ENCODE results near the gene NADK. TPM values are rescaled to one million over a fixed set of nuclear protein-coding genes. Genes with fewer than 3 reads are reported as not detected.

The NADK gene
- total and polyA plus RNA-seq, 2 of the 13 experiments (the other 11 are each of a cell fraction or from before 2014, with no cell fraction given), result 56.6 to 60.1 TPM

DNA sequence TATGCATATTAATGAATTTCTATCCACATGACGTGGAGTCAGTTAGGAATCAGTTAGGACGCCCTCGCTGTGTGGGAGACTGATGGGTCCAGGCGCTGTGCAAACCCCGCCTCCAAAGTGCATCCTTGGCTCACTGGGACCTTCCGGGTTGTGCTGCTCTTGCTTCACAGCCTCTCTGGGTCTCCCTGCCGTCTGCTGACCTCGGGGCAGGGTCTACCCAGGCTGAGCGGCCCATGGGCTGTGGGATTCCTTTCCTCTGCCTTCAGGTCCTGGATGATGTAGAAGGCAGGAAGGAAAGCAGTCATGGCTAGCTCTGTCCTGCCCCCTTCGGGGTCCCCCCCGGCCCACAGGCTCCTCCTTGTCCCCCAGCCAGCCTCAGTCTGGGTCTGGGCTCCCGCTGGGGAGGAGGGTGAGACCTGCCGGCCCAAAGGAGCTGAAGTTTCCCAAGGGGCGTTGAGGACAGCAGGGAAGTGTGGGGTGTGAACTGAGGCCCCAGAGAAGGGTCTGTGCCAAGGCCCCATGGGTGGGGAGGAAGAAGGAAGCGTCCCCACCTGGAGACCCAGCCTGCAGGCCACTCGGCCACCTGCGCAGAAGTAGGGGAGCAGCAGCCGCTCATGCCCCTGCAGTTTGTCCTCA lies 29.5 kb downstream of the NADK start (continued):
- TF ChIP-seq, protein P1, sequence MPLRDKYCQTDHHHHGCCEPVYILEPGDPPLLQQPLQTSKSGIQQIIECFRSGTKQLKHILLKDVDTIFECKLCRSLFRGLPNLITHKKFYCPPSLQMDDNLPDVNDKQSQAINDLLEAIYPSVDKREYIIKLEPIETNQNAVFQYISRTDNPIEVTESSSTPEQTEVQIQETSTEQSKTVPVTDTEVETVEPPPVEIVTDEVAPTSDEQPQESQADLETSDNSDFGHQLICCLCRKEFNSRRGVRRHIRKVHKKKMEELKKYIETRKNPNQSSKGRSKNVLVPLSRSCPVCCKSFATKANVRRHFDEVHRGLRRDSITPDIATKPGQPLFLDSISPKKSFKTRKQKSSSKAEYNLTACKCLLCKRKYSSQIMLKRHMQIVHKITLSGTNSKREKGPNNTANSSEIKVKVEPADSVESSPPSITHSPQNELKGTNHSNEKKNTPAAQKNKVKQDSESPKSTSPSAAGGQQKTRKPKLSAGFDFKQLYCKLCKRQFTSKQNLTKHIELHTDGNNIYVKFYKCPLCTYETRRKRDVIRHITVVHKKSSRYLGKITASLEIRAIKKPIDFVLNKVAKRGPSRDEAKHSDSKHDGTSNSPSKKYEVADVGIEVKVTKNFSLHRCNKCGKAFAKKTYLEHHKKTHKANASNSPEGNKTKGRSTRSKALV (CRISPR knock-in tag; IDR thresholded peaks at IDR 0.05), result no peak
- TF ChIP-seq ZNF121 (CRISPR knock-in tag; IDR thresholded peaks at IDR 0.05) (no peak), ZSCAN25 (CRISPR knock-in tag; IDR thresholded peaks at IDR 0.05) (no peak), ZNF317 (CRISPR knock-in tag; IDR thresholded peaks at IDR 0.05) (0 out of 2 replicates have a peak, but pooled peaks have one; percentile 33), RARA (CRISPR knock-in tag; IDR thresholded peaks at IDR 0.05) (peak; percentile 62), ZNF441 (CRISPR knock-in tag; IDR thresholded peaks at IDR 0.05; ENCODE audit: borderline replicate concordance) (0 out of 2 replicates have a peak, but pooled peaks have one; percentile 25), POGZ (CRISPR knock-in tag; IDR thresholded peaks at IDR 0.05) (no peak), ZNF598 (CRISPR knock-in tag; IDR thresholded peaks at IDR 0.05; ENCODE audit: borderline replicate concordance) (no peak), KDM2A (CRISPR knock-in tag; IDR thresholded peaks at IDR 0.05; ENCODE audit: borderline replicate concordance, low read depth) (0 out of 2 replicates have a peak, but pooled peaks have one; percentile 28), NR2C2 (CRISPR knock-in tag; IDR thresholded peaks at IDR 0.05; ENCODE audit: borderline replicate concordance) (no peak)
- TF ChIP-seq, protein P2, sequence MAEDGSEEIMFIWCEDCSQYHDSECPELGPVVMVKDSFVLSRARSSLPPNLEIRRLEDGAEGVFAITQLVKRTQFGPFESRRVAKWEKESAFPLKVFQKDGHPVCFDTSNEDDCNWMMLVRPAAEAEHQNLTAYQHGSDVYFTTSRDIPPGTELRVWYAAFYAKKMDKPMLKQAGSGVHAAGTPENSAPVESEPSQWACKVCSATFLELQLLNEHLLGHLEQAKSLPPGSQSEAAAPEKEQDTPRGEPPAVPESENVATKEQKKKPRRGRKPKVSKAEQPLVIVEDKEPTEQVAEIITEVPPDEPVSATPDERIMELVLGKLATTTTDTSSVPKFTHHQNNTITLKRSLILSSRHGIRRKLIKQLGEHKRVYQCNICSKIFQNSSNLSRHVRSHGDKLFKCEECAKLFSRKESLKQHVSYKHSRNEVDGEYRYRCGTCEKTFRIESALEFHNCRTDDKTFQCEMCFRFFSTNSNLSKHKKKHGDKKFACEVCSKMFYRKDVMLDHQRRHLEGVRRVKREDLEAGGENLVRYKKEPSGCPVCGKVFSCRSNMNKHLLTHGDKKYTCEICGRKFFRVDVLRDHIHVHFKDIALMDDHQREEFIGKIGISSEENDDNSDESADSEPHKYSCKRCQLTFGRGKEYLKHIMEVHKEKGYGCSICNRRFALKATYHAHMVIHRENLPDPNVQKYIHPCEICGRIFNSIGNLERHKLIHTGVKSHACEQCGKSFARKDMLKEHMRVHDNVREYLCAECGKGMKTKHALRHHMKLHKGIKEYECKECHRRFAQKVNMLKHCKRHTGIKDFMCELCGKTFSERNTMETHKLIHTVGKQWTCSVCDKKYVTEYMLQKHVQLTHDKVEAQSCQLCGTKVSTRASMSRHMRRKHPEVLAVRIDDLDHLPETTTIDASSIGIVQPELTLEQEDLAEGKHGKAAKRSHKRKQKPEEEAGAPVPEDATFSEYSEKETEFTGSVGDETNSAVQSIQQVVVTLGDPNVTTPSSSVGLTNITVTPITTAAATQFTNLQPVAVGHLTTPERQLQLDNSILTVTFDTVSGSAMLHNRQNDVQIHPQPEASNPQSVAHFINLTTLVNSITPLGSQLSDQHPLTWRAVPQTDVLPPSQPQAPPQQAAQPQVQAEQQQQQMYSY (CRISPR knock-in tag; IDR thresholded peaks at IDR 0.05), result no peak
- TF ChIP-seq, protein P3, sequence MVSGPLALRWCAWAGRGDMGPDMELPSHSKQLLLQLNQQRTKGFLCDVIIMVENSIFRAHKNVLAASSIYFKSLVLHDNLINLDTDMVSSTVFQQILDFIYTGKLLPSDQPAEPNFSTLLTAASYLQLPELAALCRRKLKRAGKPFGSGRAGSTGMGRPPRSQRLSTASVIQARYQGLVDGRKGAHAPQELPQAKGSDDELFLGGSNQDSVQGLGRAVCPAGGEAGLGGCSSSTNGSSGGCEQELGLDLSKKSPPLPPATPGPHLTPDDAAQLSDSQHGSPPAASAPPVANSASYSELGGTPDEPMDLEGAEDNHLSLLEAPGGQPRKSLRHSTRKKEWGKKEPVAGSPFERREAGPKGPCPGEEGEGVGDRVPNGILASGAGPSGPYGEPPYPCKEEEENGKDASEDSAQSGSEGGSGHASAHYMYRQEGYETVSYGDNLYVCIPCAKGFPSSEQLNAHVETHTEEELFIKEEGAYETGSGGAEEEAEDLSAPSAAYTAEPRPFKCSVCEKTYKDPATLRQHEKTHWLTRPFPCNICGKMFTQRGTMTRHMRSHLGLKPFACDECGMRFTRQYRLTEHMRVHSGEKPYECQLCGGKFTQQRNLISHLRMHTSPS (CRISPR knock-in tag; IDR thresholded peaks at IDR 0.05; ENCODE audit: low read depth), result no peak
- TF ChIP-seq, protein P4, sequence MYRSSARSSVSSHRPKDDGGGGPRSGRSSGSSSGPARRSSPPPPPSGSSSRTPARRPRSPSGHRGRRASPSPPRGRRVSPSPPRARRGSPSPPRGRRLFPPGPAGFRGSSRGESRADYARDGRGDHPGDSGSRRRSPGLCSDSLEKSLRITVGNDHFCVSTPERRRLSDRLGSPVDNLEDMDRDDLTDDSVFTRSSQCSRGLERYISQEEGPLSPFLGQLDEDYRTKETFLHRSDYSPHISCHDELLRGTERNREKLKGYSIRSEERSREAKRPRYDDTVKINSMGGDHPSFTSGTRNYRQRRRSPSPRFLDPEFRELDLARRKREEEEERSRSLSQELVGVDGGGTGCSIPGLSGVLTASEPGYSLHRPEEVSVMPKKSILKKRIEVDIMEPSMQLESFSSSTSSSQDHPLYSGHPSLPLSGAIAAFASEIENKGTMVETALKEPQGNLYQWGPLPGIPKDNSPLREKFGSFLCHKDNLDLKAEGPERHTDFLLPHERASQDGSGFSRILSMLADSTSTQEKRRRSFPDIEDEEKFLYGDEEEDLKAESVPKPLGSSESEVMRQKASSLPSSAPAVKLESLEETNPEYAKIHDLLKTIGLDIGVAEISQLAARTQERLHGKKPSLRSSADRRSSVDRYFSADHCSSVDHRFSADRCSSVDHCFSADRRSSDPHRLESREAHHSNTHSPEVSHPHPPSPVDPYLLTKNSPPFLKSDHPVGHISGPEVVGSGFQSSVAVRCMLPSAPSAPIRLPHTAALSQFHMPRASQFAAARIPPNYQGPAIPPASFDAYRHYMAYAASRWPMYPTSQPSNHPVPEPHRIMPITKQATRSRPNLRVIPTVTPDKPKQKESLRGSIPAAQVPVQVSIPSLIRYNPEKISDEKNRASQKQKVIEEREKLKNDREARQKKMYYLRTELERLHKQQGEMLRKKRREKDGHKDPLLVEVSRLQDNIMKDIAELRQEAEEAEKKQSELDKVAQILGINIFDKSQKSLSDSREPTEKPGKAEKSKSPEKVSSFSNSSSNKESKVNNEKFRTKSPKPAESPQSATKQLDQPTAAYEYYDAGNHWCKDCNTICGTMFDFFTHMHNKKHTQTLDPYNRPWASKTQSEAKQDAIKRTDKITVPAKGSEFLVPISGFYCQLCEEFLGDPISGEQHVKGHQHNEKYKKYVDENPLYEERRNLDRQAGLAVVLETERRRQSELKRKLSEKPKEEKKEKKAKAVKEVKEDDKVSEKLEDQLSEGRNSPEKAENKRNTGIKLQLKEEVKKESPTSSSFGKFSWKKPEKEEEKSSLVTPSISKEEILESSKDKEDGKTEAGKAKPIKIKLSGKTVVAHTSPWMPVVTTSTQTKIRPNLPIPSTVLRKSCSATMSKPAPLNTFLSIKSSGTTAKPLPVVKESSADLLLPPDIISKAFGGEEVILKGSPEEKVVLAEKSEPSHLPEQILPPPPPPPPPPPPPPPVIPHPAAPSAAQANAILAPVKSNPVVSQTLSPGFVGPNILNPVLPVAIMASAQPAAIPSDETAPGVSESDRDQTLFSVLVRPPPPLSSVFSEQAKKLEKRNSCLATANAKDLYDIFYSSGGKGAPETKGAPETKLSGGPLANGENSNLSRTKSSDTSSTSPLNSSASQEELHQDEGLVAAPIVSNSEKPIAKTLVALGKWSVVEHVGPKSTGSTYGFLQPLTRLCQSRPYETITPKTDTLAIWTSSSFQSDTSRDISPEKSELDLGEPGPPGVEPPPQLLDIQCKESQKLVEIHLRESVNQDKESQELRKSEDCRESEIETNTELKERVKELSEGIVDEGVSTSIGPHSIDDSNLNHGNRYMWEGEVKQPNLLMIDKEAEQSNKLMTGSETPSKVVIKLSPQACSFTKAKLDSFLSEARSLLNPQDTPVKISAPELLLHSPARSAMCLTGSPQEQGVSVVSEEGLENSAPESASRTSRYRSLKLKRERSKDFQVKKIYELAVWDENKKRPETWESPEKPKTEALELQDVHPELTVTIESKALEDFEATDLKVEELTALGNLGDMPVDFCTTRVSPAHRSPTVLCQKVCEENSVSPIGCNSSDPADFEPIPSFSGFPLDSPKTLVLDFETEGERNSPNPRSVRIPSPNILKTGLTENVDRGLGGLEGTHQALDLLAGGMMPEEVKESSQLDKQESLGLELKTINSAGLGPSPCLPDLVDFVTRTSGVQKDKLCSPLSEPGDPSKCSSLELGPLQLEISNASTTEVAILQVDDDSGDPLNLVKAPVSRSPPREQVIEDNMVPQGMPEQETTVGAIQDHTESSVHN (CRISPR knock-in tag; IDR thresholded peaks at IDR 0.05), result no peak

All from HepG2 (cell line).